HL-60 (cell line): ENCODE data around the gene TBK1.

ENCODE experiments used
- DNase-seq, 2 experiments: peaks; one replicate each; pipeline ENCODE4 v3.0.0-alpha.2; 2010 to 2020; ENCODE audit warnings: low read depth in 1 of 2, low spot score in 1 of 2
- H3K27ac ChIP-seq: fragments of 250-450 bp; sonication (Bioruptor Pico); replicated peaks from 2 replicates; pipeline ENCODE4 v1.5.1; 2020; ENCODE audit warnings: mild to moderate bottlenecking, moderate library complexity
- H3K27me3 ChIP-seq: fragments of 250-450 bp; sonication (Bioruptor Pico); 2 replicates; pipeline ENCODE4 v1.5.1; 2021; ENCODE audit warnings: mild to moderate bottlenecking, moderate library complexity; ENCODE audit not compliant: insufficient read depth, poor library complexity, severe bottlenecking
- H3K4me3 ChIP-seq: replicated peaks from 2 replicates; pipeline ENCODE4 v1.5.1; 2011; ENCODE audit warnings: mild to moderate bottlenecking, control low read depth, low read length; ENCODE audit not compliant: insufficient read depth
- GABPA ChIP-seq: IDR thresholded peaks from 2 replicates; pipeline ENCODE4 v1.6.1; 2012; ENCODE audit warnings: low read depth
- POLR2AphosphoS5 ChIP-seq: IDR thresholded peaks from 2 replicates; pipeline ENCODE4 v1.6.1; 2012; ENCODE audit warnings: low read depth
- SPI1 ChIP-seq: IDR thresholded peaks from 2 replicates; pipeline ENCODE4 v1.6.1; 2012; ENCODE audit warnings: low read depth, mild to moderate bottlenecking, borderline replicate concordance
- TF ChIP-seq, protein P1 (sequence below): IDR thresholded peaks from 2 replicates; pipeline ENCODE4 v1.6.1; 2012; ENCODE audit warnings: low read depth; ENCODE audit not compliant: insufficient replicate concordance
- TF ChIP-seq, protein P2 (sequence below): IDR thresholded peaks from one replicate; pipeline ENCODE4 v1.5.1; 2011; ENCODE audit warnings: low read length, control low read depth, inconsistent platforms; ENCODE audit not compliant: insufficient read depth

The TBK1 gene

DNA sequence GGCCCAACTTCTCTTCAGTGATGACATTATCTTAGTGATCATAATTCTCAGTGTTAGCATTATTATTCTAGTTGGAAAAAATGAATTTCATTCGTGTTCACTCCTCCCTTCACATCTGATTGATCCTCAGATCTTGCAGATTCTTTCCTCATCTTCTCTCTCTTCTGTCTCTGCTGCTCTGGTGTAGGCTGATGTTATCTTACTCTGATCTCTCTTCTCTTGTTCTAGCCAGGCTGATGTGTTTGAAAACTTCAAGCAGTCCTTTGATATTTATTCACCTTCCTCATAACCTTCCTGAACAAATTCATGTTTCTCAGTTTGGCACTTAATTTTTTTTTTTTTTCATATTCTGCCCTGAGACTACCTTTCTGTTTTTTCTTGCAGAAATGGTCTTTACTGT lies 5.6 kb upstream of the TBK1 start:
- no peak overlapping the region for H3K4me3 ChIP-seq
- TF ChIP-seq SPI1, result no peak
- TF ChIP-seq, protein P1, sequence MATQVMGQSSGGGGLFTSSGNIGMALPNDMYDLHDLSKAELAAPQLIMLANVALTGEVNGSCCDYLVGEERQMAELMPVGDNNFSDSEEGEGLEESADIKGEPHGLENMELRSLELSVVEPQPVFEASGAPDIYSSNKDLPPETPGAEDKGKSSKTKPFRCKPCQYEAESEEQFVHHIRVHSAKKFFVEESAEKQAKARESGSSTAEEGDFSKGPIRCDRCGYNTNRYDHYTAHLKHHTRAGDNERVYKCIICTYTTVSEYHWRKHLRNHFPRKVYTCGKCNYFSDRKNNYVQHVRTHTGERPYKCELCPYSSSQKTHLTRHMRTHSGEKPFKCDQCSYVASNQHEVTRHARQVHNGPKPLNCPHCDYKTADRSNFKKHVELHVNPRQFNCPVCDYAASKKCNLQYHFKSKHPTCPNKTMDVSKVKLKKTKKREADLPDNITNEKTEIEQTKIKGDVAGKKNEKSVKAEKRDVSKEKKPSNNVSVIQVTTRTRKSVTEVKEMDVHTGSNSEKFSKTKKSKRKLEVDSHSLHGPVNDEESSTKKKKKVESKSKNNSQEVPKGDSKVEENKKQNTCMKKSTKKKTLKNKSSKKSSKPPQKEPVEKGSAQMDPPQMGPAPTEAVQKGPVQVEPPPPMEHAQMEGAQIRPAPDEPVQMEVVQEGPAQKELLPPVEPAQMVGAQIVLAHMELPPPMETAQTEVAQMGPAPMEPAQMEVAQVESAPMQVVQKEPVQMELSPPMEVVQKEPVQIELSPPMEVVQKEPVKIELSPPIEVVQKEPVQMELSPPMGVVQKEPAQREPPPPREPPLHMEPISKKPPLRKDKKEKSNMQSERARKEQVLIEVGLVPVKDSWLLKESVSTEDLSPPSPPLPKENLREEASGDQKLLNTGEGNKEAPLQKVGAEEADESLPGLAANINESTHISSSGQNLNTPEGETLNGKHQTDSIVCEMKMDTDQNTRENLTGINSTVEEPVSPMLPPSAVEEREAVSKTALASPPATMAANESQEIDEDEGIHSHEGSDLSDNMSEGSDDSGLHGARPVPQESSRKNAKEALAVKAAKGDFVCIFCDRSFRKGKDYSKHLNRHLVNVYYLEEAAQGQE, result no peak
- TF ChIP-seq GABPA, result no peak
- TF ChIP-seq, protein P2, sequence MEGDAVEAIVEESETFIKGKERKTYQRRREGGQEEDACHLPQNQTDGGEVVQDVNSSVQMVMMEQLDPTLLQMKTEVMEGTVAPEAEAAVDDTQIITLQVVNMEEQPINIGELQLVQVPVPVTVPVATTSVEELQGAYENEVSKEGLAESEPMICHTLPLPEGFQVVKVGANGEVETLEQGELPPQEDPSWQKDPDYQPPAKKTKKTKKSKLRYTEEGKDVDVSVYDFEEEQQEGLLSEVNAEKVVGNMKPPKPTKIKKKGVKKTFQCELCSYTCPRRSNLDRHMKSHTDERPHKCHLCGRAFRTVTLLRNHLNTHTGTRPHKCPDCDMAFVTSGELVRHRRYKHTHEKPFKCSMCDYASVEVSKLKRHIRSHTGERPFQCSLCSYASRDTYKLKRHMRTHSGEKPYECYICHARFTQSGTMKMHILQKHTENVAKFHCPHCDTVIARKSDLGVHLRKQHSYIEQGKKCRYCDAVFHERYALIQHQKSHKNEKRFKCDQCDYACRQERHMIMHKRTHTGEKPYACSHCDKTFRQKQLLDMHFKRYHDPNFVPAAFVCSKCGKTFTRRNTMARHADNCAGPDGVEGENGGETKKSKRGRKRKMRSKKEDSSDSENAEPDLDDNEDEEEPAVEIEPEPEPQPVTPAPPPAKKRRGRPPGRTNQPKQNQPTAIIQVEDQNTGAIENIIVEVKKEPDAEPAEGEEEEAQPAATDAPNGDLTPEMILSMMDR, result no peak
- H3K27me3 ChIP-seq, result no peaks in the 10 kb centered on the region
- no peak for DNase-seq
- H3K27ac ChIP-seq, result no peak overlapping the region

DNA sequence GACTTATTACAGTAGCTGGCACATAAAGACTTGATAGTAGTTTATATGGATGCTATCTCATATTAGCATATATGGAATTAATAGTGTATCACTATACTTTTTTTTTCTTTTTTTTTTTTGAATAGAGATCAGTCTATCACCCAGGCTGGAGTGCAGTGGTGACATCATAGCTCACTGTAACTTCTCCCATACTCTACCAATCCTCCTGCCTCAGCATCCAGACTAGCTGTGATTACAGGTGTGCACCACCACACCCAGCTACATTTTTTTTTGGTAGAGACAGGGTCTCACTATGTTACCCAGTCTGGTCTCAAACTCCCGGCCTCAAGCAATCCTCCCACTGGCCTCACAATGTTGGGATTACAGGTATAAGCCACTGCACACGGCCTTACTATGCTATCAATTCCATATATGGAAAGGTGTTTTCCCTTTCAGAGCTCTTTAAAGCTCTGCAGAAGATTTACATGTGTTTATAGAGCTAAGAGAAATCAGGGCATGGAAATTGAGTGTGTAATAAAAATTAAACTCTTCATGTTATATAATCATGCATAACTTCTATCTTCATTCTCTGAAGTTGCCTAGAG lies 1.8 kb upstream of the TBK1 start:
- no peak overlapping the region for H3K27ac ChIP-seq

DNA sequence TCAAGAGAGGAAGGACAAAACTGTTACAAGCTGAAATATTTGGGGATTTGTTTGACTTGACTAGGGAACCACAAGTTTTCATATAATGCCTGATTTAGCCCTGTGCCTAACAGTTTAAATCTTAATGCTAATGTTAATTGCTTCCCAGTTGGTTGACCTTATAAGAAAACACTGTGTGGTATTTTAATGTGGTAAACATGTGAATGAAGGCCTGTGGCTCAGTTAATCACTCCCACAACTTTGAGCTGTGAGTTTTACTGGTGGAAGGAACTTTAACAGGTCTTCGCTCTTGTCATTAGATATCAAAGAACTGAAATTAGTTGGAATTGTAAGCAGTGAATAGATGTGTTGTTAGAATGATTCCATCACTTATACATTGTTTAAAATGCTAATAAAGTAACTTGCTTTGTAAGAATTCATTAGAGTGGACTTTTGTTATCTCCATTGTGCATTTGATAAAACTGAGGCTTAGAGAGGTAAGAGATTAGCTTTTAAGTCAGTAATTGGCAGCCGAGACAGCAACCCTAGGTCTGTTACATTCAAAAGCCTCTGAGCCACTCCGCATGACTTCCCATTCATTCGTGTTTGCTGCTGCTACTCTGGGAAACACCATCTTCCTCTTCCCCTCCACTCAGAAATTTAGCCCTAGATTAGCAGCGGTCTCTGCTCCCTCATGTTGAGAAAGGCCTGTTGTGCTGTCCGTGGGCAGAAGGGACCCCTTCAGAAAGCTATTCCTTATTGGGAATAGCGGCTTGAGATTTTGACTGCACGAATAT lies 1.0 kb upstream of the TBK1 start:
- DNase-seq, result peak; percentile 27 to 61
- Histone ChIP-seq H3K27ac (peak overlapping the region; percentile 82), H3K4me3 (peak overlapping the region; percentile 98), H3K27me3 (no peaks in the 10 kb centered on the region)
- TF ChIP-seq POLR2AphosphoS5 (no peak), SPI1 (peak; percentile 40; the same call in 1 of the 2 replicates)

More for the DNA sequence above, 1.8 kb upstream of the TBK1 start:
- no peak for DNase-seq
- H3K27me3 ChIP-seq, result no peaks in the 10 kb centered on the region
- no peak overlapping the region for H3K4me3 ChIP-seq
- TF ChIP-seq, protein P2, result no peak
- TF ChIP-seq, protein P1, result no peak
- TF ChIP-seq POLR2AphosphoS5, result no peak; the same call in 1 of the 2 replicates
- no peak for TF ChIP-seq SPI1
- TF ChIP-seq GABPA, result no peak

DNA sequence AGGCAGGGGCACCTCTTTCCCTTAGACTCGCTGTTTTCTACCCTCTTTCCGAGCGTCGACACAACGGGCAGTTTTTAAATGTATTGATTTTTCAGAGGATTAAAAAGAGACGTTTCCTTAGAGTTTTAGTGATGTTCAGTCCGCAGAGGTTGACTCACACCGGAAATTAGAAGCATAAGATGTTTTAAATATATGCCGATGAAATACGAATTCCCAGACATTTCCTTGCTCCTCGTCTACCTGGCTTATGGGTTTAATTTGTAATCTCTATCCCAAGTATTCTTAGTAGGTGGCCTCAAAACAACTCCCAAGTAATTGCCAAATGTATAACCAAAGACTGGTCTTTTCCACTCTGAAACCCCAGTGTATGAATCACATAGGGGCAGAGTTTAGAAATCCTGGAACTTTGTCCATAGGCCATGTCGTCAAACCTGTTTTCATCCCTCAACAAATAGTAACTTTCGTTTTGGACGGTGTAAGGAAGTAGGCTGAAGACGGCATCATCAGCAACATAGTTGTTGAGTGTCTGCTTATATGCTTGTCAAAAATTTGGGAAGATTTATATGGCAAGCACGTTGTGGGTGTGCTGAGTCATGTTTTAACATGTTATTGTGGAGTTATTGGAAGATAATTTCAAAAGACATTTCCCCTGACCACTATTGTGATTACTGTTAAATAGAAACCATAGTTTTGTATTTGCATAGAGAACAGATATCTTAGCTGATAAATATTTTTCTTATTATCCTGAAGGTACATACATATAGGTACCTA lies 824 bp downstream of the TBK1 start:
- Histone ChIP-seq H3K4me3 (peak overlapping the region; percentile 98), H3K27me3 (no peaks in the 10 kb centered on the region), H3K27ac (peak overlapping the region; percentile 79)
- TF ChIP-seq SPI1, result peak; percentile 26; the same call in 1 of the 2 replicates
- TF ChIP-seq, protein P1, result no peak
- DNase-seq, result peak; percentile 22
